ENCODE measurements around the gene THTPA.

- TF ChIP-seq, protein P1, sequence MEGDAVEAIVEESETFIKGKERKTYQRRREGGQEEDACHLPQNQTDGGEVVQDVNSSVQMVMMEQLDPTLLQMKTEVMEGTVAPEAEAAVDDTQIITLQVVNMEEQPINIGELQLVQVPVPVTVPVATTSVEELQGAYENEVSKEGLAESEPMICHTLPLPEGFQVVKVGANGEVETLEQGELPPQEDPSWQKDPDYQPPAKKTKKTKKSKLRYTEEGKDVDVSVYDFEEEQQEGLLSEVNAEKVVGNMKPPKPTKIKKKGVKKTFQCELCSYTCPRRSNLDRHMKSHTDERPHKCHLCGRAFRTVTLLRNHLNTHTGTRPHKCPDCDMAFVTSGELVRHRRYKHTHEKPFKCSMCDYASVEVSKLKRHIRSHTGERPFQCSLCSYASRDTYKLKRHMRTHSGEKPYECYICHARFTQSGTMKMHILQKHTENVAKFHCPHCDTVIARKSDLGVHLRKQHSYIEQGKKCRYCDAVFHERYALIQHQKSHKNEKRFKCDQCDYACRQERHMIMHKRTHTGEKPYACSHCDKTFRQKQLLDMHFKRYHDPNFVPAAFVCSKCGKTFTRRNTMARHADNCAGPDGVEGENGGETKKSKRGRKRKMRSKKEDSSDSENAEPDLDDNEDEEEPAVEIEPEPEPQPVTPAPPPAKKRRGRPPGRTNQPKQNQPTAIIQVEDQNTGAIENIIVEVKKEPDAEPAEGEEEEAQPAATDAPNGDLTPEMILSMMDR (IDR thresholded peaks at IDR 0.05) = no peak
- no peak for TF ChIP-seq POLR2A (IDR thresholded peaks at IDR 0.05)
Measured at GRCh38 chr14:23590198-23590597, 34.1 kb downstream of the THTPA start.

Measured in uterus (tissue), 2 donors.